Measurements from ENCODE around the gene EML6. TPM values are rescaled to one million over a fixed set of nuclear protein-coding genes. Genes with fewer than 3 reads are reported as not detected.

The EML6 gene
- total and polyA plus RNA-seq, 2 experiments from 2014 or later, result 2.7 to 6.2 TPM

DNA sequence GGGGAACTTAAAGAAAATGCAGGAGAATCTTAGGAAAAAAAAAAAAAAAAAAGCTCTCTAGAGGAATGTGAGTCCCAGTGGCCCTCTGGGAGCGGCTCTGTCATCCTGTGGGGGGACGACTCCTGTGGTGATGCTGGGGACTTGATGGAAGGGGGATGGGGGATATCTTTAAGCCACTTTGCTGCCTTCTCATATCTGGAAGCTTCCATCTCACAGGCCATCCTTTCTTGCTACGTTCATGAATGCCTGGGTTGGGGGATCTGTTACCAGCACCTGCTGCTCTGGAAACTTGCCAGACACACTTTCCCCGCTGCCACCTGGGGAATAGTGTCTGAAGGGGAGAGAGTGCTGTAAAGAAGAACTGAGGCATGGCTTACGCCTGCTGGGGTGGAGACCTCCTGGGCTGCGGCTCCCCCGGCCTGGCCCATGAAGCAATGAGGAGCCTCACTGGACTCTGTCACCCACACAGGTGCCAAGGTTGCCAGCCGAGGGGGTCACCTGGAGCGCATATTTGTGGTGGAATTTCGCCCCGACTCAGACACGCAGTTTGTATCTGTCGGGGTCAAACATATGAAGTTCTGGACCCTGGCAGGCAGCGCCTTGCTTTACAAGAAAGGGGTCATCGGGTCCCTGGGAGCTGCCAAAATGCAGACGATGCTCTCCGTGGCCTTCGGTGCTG lies 234.0 kb downstream of the EML6 start:
- Mint-ChIP-seq H3K9me3 (no peaks in the 10 kb centered on the region), H3K4me3 (no peak overlapping the region), H3K36me3 (ENCODE audit: low read depth) (0 out of 3 replicates have a peak, but pooled peaks cover 2% of the 10 kb centered on the region), H3K27me3 (ENCODE audit: insufficient read depth, low read depth, poor library complexity) (peaks cover 7% of the 10 kb centered on the region), H3K27ac (0 out of 2 replicates have a peak overlapping the region, but pooled peaks have one; percentile 25), H3K4me1 (peaks cover 20% of the 10 kb centered on the region)
- TF ChIP-seq, protein P1, sequence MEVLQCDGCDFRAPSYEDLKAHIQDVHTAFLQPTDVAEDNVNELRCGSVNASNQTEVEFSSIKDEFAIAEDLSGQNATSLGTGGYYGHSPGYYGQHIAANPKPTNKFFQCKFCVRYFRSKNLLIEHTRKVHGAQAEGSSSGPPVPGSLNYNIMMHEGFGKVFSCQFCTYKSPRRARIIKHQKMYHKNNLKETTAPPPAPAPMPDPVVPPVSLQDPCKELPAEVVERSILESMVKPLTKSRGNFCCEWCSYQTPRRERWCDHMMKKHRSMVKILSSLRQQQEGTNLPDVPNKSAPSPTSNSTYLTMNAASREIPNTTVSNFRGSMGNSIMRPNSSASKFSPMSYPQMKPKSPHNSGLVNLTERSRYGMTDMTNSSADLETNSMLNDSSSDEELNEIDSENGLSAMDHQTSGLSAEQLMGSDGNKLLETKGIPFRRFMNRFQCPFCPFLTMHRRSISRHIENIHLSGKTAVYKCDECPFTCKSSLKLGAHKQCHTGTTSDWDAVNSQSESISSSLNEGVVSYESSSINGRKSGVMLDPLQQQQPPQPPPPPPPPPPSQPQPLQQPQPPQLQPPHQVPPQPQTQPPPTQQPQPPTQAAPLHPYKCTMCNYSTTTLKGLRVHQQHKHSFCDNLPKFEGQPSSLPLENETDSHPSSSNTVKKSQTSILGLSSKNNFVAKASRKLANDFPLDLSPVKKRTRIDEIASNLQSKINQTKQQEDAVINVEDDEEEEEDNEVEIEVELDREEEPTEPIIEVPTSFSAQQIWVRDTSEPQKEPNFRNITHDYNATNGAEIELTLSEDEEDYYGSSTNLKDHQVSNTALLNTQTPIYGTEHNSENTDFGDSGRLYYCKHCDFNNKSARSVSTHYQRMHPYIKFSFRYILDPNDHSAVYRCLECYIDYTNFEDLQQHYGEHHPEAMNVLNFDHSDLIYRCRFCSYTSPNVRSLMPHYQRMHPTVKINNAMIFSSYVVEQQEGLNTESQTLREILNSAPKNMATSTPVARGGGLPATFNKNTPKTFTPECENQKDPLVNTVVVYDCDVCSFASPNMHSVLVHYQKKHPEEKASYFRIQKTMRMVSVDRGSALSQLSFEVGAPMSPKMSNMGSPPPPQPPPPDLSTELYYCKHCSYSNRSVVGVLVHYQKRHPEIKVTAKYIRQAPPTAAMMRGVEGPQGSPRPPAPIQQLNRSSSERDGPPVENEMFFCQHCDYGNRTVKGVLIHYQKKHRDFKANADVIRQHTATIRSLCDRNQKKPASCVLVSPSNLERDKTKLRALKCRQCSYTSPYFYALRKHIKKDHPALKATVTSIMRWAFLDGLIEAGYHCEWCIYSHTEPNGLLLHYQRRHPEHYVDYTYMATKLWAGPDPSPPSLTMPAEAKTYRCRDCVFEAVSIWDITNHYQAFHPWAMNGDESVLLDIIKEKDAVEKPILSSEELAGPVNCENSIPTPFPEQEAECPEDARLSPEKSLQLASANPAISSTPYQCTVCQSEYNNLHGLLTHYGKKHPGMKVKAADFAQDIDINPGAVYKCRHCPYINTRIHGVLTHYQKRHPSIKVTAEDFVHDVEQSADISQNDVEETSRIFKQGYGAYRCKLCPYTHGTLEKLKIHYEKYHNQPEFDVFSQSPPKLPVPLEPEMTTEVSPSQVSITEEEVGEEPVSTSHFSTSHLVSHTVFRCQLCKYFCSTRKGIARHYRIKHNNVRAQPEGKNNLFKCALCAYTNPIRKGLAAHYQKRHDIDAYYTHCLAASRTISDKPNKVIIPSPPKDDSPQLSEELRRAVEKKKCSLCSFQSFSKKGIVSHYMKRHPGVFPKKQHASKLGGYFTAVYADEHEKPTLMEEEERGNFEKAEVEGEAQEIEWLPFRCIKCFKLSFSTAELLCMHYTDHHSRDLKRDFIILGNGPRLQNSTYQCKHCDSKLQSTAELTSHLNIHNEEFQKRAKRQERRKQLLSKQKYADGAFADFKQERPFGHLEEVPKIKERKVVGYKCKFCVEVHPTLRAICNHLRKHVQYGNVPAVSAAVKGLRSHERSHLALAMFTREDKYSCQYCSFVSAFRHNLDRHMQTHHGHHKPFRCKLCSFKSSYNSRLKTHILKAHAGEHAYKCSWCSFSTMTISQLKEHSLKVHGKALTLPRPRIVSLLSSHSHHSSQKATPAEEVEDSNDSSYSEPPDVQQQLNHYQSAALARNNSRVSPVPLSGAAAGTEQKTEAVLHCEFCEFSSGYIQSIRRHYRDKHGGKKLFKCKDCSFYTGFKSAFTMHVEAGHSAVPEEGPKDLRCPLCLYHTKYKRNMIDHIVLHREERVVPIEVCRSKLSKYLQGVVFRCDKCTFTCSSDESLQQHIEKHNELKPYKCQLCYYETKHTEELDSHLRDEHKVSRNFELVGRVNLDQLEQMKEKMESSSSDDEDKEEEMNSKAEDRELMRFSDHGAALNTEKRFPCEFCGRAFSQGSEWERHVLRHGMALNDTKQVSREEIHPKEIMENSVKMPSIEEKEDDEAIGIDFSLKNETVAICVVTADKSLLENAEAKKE (CRISPR knock-in tag; IDR thresholded peaks at IDR 0.05), result no peak
- TF ChIP-seq EZH2phosphoT487 (IDR thresholded peaks at IDR 0.05; ENCODE audit: unreplicated experiment), result no peak
- no peak for TF ChIP-seq ZNF114 (CRISPR knock-in tag; IDR thresholded peaks at IDR 0.05)
- TF ChIP-seq STAT1 (IDR thresholded peaks at IDR 0.05; ENCODE audit: unreplicated experiment), result no peak
- no peak for TF ChIP-seq JUNB (IDR thresholded peaks at IDR 0.05; ENCODE audit: unreplicated experiment)
- no peak for TF ChIP-seq NANOG (IDR thresholded peaks at IDR 0.05; ENCODE audit: borderline replicate concordance)
- TF ChIP-seq POLR2AphosphoS5 (IDR thresholded peaks at IDR 0.05; ENCODE audit: low read depth), result no peak
- no peak for TF ChIP-seq ZNF331 (CRISPR knock-in tag; IDR thresholded peaks at IDR 0.05; ENCODE audit: low read depth)
- TF ChIP-seq EZH2 (IDR thresholded peaks at IDR 0.05; ENCODE audit: low read depth, unreplicated experiment), result no peak
- TF ChIP-seq, protein P2, sequence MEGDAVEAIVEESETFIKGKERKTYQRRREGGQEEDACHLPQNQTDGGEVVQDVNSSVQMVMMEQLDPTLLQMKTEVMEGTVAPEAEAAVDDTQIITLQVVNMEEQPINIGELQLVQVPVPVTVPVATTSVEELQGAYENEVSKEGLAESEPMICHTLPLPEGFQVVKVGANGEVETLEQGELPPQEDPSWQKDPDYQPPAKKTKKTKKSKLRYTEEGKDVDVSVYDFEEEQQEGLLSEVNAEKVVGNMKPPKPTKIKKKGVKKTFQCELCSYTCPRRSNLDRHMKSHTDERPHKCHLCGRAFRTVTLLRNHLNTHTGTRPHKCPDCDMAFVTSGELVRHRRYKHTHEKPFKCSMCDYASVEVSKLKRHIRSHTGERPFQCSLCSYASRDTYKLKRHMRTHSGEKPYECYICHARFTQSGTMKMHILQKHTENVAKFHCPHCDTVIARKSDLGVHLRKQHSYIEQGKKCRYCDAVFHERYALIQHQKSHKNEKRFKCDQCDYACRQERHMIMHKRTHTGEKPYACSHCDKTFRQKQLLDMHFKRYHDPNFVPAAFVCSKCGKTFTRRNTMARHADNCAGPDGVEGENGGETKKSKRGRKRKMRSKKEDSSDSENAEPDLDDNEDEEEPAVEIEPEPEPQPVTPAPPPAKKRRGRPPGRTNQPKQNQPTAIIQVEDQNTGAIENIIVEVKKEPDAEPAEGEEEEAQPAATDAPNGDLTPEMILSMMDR (conservative IDR thresholded peaks at IDR 0.05; ENCODE audit: low read depth in 2 of 2), result no peak
- TF ChIP-seq, protein P3, sequence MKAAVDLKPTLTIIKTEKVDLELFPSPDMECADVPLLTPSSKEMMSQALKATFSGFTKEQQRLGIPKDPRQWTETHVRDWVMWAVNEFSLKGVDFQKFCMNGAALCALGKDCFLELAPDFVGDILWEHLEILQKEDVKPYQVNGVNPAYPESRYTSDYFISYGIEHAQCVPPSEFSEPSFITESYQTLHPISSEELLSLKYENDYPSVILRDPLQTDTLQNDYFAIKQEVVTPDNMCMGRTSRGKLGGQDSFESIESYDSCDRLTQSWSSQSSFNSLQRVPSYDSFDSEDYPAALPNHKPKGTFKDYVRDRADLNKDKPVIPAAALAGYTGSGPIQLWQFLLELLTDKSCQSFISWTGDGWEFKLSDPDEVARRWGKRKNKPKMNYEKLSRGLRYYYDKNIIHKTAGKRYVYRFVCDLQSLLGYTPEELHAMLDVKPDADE (IDR thresholded peaks at IDR 0.05), result no peak
- TF ChIP-seq, protein P4, sequence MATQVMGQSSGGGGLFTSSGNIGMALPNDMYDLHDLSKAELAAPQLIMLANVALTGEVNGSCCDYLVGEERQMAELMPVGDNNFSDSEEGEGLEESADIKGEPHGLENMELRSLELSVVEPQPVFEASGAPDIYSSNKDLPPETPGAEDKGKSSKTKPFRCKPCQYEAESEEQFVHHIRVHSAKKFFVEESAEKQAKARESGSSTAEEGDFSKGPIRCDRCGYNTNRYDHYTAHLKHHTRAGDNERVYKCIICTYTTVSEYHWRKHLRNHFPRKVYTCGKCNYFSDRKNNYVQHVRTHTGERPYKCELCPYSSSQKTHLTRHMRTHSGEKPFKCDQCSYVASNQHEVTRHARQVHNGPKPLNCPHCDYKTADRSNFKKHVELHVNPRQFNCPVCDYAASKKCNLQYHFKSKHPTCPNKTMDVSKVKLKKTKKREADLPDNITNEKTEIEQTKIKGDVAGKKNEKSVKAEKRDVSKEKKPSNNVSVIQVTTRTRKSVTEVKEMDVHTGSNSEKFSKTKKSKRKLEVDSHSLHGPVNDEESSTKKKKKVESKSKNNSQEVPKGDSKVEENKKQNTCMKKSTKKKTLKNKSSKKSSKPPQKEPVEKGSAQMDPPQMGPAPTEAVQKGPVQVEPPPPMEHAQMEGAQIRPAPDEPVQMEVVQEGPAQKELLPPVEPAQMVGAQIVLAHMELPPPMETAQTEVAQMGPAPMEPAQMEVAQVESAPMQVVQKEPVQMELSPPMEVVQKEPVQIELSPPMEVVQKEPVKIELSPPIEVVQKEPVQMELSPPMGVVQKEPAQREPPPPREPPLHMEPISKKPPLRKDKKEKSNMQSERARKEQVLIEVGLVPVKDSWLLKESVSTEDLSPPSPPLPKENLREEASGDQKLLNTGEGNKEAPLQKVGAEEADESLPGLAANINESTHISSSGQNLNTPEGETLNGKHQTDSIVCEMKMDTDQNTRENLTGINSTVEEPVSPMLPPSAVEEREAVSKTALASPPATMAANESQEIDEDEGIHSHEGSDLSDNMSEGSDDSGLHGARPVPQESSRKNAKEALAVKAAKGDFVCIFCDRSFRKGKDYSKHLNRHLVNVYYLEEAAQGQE (IDR thresholded peaks at IDR 0.05; ENCODE audit: unreplicated experiment), result no peak
- H3K4me1 ChIP-seq (ENCODE audit: insufficient read depth), result peaks cover 13% of the 10 kb centered on the region; the same call in 1 of the 2 replicates
- H3K4me2 ChIP-seq, result 0 out of 2 replicates have a peak overlapping the region, but pooled peaks have one; percentile 3
- H3K9me2 ChIP-seq (ENCODE audit: insufficient read depth), result no peaks in the 10 kb centered on the region; the same call in 1 of the 2 replicates
- ATAC-seq, result peak; percentile 61
- H3K27ac ChIP-seq (ENCODE audit: low read depth), result no peak overlapping the region
- H3F3A ChIP-seq (replicated peaks; ENCODE audit: low read depth), result no peaks in the 10 kb centered on the region
- H2AFZ ChIP-seq, result no peak overlapping the region
- H3K27me3 ChIP-seq (ENCODE audit: insufficient read depth), result no peaks in the 10 kb centered on the region
- DNase-seq (ENCODE audit: low spot score), result peak; percentile 71
- H3K79me2 ChIP-seq (replicated peaks; ENCODE audit: insufficient read depth), result no peaks in the 10 kb centered on the region
- H3K4me3 ChIP-seq, result no peak overlapping the region
- H3K36me3 ChIP-seq (ENCODE audit: insufficient read depth), result no peaks in the 10 kb centered on the region
- H4K20me1 ChIP-seq (replicated peaks; ENCODE audit: insufficient read depth), result no peaks in the 10 kb centered on the region

Data from GM23338 (cell line).